ENCODE data around the gene PGP. TPM values are rescaled to one million over a fixed set of nuclear protein-coding genes. Genes with fewer than 3 reads are reported as not detected.

The PGP gene
- total RNA-seq, 1 experiment from 2014 or later = 38.3 TPM

DNA sequence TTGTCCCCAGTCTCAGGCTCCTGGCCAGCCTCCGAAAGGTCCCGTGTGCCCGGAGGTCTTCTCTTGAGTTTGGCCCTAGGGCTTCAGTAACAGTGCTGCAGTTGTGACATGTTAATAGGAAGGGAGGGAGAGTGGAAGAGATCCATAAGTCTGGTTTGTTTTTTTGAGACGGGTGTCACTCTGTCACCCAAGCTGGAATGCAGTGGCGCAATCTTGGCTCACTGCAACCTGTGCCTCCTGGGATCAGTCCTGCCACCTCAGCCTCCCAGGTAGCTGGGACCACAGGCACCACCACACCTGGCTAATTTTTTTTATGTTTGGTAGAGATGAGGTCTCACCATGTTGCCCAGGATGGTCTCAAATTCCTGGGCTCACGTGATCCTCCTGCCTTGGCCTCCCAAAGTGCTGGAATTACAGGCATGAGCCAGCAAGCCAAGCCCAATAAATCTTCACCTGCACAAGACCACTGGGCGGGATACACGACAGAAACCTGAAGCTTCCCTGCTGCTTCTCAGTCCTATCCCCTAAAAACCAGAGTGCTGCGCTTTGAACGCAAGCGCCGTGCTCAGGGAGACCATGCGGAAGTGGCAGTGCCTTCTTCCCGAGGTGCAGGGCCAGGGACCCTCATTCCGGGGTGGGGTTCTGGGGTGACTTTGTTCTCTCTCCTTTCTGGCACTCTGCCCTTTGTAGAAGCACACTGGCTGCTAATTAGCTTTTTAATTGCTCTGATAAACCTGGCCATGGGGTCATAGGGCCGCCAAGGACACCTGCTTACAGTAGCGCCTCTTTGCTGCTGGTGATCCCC is 48.2 kb downstream of the PGP start:
- H3K27ac ChIP-seq (ENCODE audit: insufficient read length, low read depth, low read length) = no peak overlapping the region
- peak overlapping the region in 2 of 3 experiments; percentile 49 to 52; a peak in 2 of 7 replicates for H3K27ac Mint-ChIP-seq
- peaks cover 9 to 31% (median 31%) of the 10 kb centered on the region in 3 experiments for H3K36me3 Mint-ChIP-seq (ENCODE audit: insufficient read depth in 1 of 3, low read depth in 3 of 3)
- no peak overlapping the region for H3K4me3 Mint-ChIP-seq
- H2BK20ac ChIP-seq (ENCODE audit: low read depth, low read length, poor library complexity, severe bottlenecking) = no peak overlapping the region
- TF ChIP-seq, protein P1, sequence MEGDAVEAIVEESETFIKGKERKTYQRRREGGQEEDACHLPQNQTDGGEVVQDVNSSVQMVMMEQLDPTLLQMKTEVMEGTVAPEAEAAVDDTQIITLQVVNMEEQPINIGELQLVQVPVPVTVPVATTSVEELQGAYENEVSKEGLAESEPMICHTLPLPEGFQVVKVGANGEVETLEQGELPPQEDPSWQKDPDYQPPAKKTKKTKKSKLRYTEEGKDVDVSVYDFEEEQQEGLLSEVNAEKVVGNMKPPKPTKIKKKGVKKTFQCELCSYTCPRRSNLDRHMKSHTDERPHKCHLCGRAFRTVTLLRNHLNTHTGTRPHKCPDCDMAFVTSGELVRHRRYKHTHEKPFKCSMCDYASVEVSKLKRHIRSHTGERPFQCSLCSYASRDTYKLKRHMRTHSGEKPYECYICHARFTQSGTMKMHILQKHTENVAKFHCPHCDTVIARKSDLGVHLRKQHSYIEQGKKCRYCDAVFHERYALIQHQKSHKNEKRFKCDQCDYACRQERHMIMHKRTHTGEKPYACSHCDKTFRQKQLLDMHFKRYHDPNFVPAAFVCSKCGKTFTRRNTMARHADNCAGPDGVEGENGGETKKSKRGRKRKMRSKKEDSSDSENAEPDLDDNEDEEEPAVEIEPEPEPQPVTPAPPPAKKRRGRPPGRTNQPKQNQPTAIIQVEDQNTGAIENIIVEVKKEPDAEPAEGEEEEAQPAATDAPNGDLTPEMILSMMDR (conservative IDR thresholded peaks at IDR 0.05) = no peak
- no peak overlapping the region; the same call in 1 of the 2 replicates for H2BK15ac ChIP-seq (ENCODE audit: low read depth, low read length)
- H3K4me1 Mint-ChIP-seq = no peaks in the 10 kb centered on the region
- no peaks in the 10 kb centered on the region for H3K27me3 Mint-ChIP-seq (ENCODE audit: low read depth)
- H3K56ac ChIP-seq (ENCODE audit: insufficient read length, low read depth, low read length) = no peak overlapping the region
- no peak for DNase-seq
- H4K5ac ChIP-seq (ENCODE audit: insufficient read length, low read depth, low read length) = no peak overlapping the region
- H3K9me3 Mint-ChIP-seq = no peaks in the 10 kb centered on the region
- no CpG with 5 or more reads among the region's 17 CpGs for WGBS (ENCODE audit: extremely low coverage, insufficient read length, low lambda C conversion rate)
- no peaks in the 10 kb centered on the region for H3K27me3 ChIP-seq (ENCODE audit: insufficient read depth, low read length)
- H3K4ac ChIP-seq (ENCODE audit: low read depth, low read length) = no peak overlapping the region
- H3K79me1 ChIP-seq (ENCODE audit: insufficient read depth, low read depth, low read length, poor library complexity, severe bottlenecking) = no peaks in the 10 kb centered on the region
- no peak overlapping the region for H2BK120ac ChIP-seq (ENCODE audit: low read depth, low read length, poor library complexity, severe bottlenecking)
- H4K20me1 ChIP-seq (ENCODE audit: control insufficient read depth, insufficient read depth, insufficient read length) = peaks cover 2% of the 10 kb centered on the region
- H3K23ac ChIP-seq (ENCODE audit: insufficient read length, low read depth, low read length) = no peak overlapping the region
- H3T11ph ChIP-seq (ENCODE audit: low read length) = no peak overlapping the region
- no peak overlapping the region for H3K4me2 ChIP-seq (ENCODE audit: insufficient read depth, insufficient read length, low read length)
- H3K9ac ChIP-seq (ENCODE audit: extremely low read depth, insufficient read length, low read length) = no peak overlapping the region
- no peak overlapping the region for H3K18ac ChIP-seq (ENCODE audit: insufficient read length, low read depth, low read length)
- H2AFZ ChIP-seq (ENCODE audit: low read length) = no peak overlapping the region
- peaks cover 8% of the 10 kb centered on the region; the same call in 1 of the 2 replicates for H3K79me2 ChIP-seq (ENCODE audit: insufficient read depth, low read length)
- no peaks in the 10 kb centered on the region for H3K9me3 ChIP-seq (ENCODE audit: control insufficient read depth, low read depth, low read length)
- H3K4me1 ChIP-seq (ENCODE audit: insufficient read depth, low read length) = no peaks in the 10 kb centered on the region
- H2AK5ac ChIP-seq (ENCODE audit: insufficient read length, low read length) = no peak overlapping the region
- no peaks in the 10 kb centered on the region for H3K23me2 ChIP-seq (ENCODE audit: insufficient read length, low read depth, low read length, poor library complexity, severe bottlenecking)
- H3K14ac ChIP-seq (ENCODE audit: insufficient read depth, low read length) = no peak overlapping the region
- no peak overlapping the region for H2BK5ac ChIP-seq (ENCODE audit: insufficient read length, low read length)
- H2BK12ac ChIP-seq (ENCODE audit: insufficient read length, low read depth, low read length) = no peak overlapping the region
- no peak overlapping the region for H4K91ac ChIP-seq (ENCODE audit: insufficient read length, low read depth, low read length)
- no peak overlapping the region for H4K8ac ChIP-seq (replicated peaks; ENCODE audit: insufficient read length, low read depth, low read length)

All from H9 (cell line).